Neural crest cell (in vitro differentiated cells): ENCODE data around the gene LNPEP. TPM values are rescaled to one million over a fixed set of nuclear protein-coding genes. Genes with fewer than 3 reads are reported as not detected.

Source experiments
- DNase-seq: peaks from one replicate; pipeline ENCODE4 v3.0.0; 2021; ENCODE audit warnings: low read depth, mixed read lengths, low spot score
- H3K27ac Mint-ChIP-seq: one replicate; pipeline ENCODE4 v1.8.0; 2021; ENCODE audit warnings: mild to moderate bottlenecking, mixed read lengths; ENCODE audit not compliant: unreplicated experiment
- H3K27me3 Mint-ChIP-seq: 2 replicates; pipeline ENCODE4 v1.8.0; 2021; ENCODE audit warnings: low read depth, mild to moderate bottlenecking, mixed read lengths
- H3K36me3 Mint-ChIP-seq: 2 replicates; pipeline ENCODE4 v1.8.0; 2021; ENCODE audit warnings: low read depth, mild to moderate bottlenecking, mixed read lengths
- H3K4me1 Mint-ChIP-seq: 2 replicates; pipeline ENCODE4 v1.8.0; 2021; ENCODE audit warnings: mixed read lengths
- H3K4me3 Mint-ChIP-seq: one replicate; pipeline ENCODE4 v1.8.0; 2021; ENCODE audit warnings: mild to moderate bottlenecking, mixed read lengths
- H3K9me3 Mint-ChIP-seq: 2 replicates; pipeline ENCODE4 v1.8.0; 2021; ENCODE audit warnings: mixed read lengths
- total RNA-seq: library from RNA; stranded (reverse); gene quantifications from 2 replicates; pipeline ENCODE4 v1.2.1, GENCODE V29; 2021
- TF ChIP-seq, protein P1 (sequence below): fragments of 200-600 bp; sonication (generic); conservative IDR thresholded peaks from 2 replicates; pipeline ENCODE4 v1.5.0; 2021; ENCODE audit warnings: antibody characterized with exemption, mild to moderate bottlenecking

The LNPEP gene
- total RNA-seq, 1 donor from 2014 or later, result 17.4 TPM

- H3K27ac Mint-ChIP-seq, result no peak overlapping the region
- H3K4me1 Mint-ChIP-seq, result peaks cover 7% of the 10 kb centered on the region
- no peak overlapping the region for H3K4me3 Mint-ChIP-seq
- no peaks in the 10 kb centered on the region for H3K27me3 Mint-ChIP-seq
- H3K36me3 Mint-ChIP-seq, result no peaks in the 10 kb centered on the region
- TF ChIP-seq, protein P1, sequence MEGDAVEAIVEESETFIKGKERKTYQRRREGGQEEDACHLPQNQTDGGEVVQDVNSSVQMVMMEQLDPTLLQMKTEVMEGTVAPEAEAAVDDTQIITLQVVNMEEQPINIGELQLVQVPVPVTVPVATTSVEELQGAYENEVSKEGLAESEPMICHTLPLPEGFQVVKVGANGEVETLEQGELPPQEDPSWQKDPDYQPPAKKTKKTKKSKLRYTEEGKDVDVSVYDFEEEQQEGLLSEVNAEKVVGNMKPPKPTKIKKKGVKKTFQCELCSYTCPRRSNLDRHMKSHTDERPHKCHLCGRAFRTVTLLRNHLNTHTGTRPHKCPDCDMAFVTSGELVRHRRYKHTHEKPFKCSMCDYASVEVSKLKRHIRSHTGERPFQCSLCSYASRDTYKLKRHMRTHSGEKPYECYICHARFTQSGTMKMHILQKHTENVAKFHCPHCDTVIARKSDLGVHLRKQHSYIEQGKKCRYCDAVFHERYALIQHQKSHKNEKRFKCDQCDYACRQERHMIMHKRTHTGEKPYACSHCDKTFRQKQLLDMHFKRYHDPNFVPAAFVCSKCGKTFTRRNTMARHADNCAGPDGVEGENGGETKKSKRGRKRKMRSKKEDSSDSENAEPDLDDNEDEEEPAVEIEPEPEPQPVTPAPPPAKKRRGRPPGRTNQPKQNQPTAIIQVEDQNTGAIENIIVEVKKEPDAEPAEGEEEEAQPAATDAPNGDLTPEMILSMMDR, result no peak
- DNase-seq, result no peak
- H3K9me3 Mint-ChIP-seq, result no peaks in the 10 kb centered on the region
Measured at GRCh38 chr5:96969366-96969765, 33.5 kb downstream of the LNPEP start.

DNA sequence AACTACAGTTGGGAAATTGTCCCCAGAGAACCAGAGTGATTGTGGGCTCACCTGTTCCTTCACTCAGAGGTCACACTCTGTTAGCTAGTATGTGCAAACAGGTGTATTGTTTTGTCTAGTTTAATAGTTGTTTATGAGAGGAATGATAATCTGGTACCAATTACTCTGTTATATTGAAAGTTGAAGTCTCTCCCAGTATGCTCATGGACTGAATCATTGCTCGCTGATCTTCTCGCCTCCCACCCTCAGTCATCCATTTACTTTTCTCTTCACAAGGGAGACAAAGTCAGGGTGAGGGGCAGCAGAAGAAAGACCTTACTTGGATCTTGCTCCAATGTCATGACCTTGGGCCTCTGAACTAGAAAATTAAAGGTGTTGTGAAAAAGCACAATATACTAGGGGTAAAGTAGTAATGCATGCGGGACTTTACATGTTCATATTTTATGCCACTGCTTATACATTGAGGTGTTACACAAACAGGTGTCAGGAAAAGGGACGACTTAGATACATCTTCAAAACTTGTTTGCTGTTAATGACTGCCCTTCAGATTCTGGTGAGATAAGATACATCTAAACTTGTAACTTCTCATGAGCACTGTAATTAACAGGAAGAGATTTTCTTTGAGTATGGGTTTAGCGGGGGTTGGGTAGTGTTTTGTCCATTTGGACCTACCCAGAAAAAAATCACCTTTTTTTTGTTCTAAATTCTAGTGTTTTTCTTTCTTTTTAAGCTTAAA is 36.9 kb downstream of the LNPEP start:
- Mint-ChIP-seq H3K9me3 (no peaks in the 10 kb centered on the region), H3K27me3 (no peaks in the 10 kb centered on the region), H3K4me1 (peaks cover 11% of the 10 kb centered on the region), H3K4me3 (no peak overlapping the region), H3K27ac (no peak overlapping the region), H3K36me3 (no peaks in the 10 kb centered on the region)
- DNase-seq, result no peak
- TF ChIP-seq, protein P1, result no peak

DNA sequence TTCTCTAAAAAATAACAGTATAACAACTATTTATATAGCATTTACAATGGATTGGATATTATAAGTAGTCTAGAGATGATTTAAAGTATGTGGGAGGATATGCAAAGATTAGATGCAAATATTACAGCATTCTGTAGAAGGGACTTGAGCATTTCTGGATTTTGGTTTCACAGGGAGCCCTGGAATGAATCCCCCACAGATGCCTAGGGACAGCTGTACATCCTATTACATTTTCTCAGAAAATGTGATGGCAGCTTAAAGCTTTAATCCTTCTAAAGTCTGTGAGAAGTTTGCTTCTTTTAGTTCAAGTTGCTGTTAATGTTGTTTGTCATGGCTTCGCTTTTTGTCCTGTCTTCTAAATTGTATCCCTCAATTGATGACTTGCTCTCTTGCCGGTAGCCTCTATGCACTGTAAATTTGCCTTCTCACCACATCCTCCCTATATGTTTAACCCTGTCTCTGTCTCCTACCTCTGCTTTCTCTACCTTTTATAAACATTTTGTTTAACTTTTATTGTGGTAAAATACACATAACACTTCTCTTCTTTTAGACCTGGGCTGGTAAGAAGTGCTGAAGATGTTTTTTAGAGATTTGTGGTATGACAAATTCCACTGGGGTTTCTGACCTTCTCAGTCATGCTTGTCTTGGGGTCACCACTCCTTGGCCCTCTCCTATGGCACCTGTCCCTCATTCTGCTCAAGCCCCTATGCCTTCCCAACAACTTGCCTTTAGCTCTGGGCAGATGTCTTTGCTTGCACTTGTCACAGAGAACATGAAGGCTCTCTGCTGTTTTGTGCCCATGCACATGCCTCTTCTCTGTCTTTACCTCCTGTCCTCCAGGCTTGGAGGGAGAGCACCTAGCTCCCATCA is 37.9 kb downstream of the LNPEP start:
- Mint-ChIP-seq H3K27ac (no peak overlapping the region), H3K9me3 (no peaks in the 10 kb centered on the region), H3K27me3 (no peaks in the 10 kb centered on the region), H3K4me3 (no peak overlapping the region), H3K4me1 (peaks cover 4% of the 10 kb centered on the region), H3K36me3 (no peaks in the 10 kb centered on the region)
- TF ChIP-seq, protein P1, result no peak
- DNase-seq, result no peak

GRCh38 chr5:96975656-96976055 is 39.8 kb downstream of the LNPEP start:
- Mint-ChIP-seq H3K27me3 (no peaks in the 10 kb centered on the region), H3K4me1 (peaks cover 4% of the 10 kb centered on the region), H3K27ac (no peak overlapping the region), H3K9me3 (no peaks in the 10 kb centered on the region), H3K36me3 (peaks cover 6% of the 10 kb centered on the region), H3K4me3 (no peak overlapping the region)
- TF ChIP-seq, protein P1, result no peak
- DNase-seq, result no peak

DNA sequence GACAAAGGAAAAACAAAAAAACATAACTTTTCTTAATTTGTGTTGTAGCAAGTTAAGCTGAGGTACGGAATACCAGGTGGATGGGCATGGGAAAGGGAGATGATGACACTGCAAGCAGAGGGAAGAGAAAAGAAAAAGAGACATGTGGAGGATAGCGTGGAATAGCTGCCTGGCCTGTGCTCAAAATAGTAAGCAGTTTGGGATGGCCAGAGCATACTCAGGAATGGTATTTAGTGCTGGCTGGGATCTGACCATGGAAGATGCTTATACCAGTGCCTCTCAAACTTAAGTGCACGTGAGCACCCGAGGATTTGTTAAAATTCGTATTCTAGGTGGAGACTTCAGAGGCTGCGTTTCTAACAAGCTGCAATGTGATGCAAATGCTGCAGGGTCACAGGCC is 41.3 kb downstream of the LNPEP start:
- TF ChIP-seq, protein P1, result no peak
- Mint-ChIP-seq H3K27ac (no peak overlapping the region), H3K9me3 (no peaks in the 10 kb centered on the region), H3K27me3 (no peaks in the 10 kb centered on the region), H3K4me1 (peaks cover 4% of the 10 kb centered on the region), H3K36me3 (peaks cover 6% of the 10 kb centered on the region), H3K4me3 (no peak overlapping the region)
- no peak for DNase-seq
